ENCODE data around the gene CCDC43. TPM values are rescaled to one million over a fixed set of nuclear protein-coding genes. Genes with fewer than 3 reads are reported as not detected.

The CCDC43 gene
- total and polyA plus RNA-seq, 2 of the 13 experiments (the other 11 are each of a cell fraction or from before 2014, with no cell fraction given), result 17.5 to 94.8 TPM

DNA sequence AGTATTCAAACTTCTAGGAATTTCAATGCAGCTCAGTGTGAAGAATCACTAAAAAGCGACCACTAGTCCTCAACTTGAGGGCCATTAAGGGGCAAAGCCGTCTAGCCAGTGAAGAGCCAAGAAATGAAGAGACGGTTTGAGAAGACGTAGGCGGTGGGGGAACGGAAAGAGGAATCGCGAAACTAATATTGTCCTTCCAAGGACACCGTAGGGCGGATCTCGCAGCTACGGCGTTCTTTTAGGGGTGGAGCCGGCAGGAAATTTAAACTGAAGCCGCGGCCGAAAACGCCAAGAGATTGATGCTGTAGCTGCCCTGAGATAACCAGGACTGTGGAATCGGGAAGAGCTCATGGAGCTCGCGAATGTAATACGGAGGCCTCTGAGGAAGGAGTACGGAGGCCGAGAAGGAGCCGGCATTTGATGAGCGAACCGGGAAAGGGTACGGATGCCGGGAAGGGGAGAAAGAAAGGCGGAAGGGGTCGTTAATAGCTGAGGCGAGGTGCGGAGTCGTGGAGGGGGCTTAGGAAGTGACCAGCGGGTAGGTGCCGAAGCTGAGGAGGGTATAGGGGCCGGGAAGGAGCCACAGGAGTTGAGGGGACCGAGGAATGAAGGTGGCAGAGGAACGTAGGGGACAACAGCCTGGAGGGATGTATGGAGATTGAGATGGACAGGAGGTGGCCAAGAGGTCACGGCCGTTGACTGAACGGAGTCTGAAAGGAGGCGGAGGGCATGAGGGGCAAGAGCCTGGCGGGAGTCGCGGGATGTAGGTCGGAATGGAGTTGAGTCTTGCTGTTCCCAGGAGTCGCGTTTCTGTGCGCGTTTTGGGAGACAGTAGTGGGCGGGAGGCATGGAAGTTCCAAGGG is 19.1 kb upstream of the CCDC43 start, which contains the start of gene DBF4B (continued):
- TF ChIP-seq, protein P1, sequence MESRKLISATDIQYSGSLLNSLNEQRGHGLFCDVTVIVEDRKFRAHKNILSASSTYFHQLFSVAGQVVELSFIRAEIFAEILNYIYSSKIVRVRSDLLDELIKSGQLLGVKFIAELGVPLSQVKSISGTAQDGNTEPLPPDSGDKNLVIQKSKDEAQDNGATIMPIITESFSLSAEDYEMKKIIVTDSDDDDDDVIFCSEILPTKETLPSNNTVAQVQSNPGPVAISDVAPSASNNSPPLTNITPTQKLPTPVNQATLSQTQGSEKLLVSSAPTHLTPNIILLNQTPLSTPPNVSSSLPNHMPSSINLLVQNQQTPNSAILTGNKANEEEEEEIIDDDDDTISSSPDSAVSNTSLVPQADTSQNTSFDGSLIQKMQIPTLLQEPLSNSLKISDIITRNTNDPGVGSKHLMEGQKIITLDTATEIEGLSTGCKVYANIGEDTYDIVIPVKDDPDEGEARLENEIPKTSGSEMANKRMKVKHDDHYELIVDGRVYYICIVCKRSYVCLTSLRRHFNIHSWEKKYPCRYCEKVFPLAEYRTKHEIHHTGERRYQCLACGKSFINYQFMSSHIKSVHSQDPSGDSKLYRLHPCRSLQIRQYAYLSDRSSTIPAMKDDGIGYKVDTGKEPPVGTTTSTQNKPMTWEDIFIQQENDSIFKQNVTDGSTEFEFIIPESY (CRISPR knock-in tag; IDR thresholded peaks at IDR 0.05), result no peak; the same call in 1 of the 2 replicates
- TF ChIP-seq MEF2D (CRISPR knock-in tag; IDR thresholded peaks at IDR 0.05), result peak; percentile 74
- no peak for TF ChIP-seq AGO1 (IDR thresholded peaks at IDR 0.05; ENCODE audit: low read depth, low read length, poor library complexity, severe bottlenecking)
- peak; percentile 58 for TF ChIP-seq NR2F6 (IDR thresholded peaks at IDR 0.05)
- TF ChIP-seq NR2F6 (CRISPR knock-in tag; IDR thresholded peaks at IDR 0.05), result peak; percentile 52; the same call in 1 of the 2 replicates
- peak; percentile 68 for TF ChIP-seq ZNF883 (CRISPR knock-in tag; IDR thresholded peaks at IDR 0.05; ENCODE audit: not compliant biosample characterization)
- TF ChIP-seq MAFF (IDR thresholded peaks at IDR 0.05; ENCODE audit: low read depth, low read length), result no peak
- TF ChIP-seq SOX5 (CRISPR knock-in tag; IDR thresholded peaks at IDR 0.05; ENCODE audit: borderline replicate concordance), result no peak; the same call in 1 of the 2 replicates
- no peak for TF ChIP-seq SMAD1 (CRISPR knock-in tag; IDR thresholded peaks at IDR 0.05; ENCODE audit: borderline replicate concordance, low read depth)
- no peak for TF ChIP-seq GLI4 (CRISPR knock-in tag; IDR thresholded peaks at IDR 0.05; ENCODE audit: borderline replicate concordance)
- no peak for TF ChIP-seq ZSCAN22 (CRISPR knock-in tag; IDR thresholded peaks at IDR 0.05)
- peak; percentile 46; the same call in 1 of the 2 replicates for TF ChIP-seq ZNF598 (CRISPR knock-in tag; IDR thresholded peaks at IDR 0.05; ENCODE audit: borderline replicate concordance)
- TF ChIP-seq, protein P2, sequence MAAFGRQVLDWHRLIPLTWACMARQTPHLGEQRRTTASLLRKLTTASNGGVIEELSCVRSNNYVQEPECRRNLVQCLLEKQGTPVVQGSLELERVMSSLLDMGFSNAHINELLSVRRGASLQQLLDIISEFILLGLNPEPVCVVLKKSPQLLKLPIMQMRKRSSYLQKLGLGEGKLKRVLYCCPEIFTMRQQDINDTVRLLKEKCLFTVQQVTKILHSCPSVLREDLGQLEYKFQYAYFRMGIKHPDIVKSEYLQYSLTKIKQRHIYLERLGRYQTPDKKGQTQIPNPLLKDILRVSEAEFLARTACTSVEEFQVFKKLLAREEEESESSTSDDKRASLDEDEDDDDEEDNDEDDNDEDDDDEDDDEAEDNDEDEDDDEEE (CRISPR knock-in tag; IDR thresholded peaks at IDR 0.05), result no peak
- TF ChIP-seq, protein P3, sequence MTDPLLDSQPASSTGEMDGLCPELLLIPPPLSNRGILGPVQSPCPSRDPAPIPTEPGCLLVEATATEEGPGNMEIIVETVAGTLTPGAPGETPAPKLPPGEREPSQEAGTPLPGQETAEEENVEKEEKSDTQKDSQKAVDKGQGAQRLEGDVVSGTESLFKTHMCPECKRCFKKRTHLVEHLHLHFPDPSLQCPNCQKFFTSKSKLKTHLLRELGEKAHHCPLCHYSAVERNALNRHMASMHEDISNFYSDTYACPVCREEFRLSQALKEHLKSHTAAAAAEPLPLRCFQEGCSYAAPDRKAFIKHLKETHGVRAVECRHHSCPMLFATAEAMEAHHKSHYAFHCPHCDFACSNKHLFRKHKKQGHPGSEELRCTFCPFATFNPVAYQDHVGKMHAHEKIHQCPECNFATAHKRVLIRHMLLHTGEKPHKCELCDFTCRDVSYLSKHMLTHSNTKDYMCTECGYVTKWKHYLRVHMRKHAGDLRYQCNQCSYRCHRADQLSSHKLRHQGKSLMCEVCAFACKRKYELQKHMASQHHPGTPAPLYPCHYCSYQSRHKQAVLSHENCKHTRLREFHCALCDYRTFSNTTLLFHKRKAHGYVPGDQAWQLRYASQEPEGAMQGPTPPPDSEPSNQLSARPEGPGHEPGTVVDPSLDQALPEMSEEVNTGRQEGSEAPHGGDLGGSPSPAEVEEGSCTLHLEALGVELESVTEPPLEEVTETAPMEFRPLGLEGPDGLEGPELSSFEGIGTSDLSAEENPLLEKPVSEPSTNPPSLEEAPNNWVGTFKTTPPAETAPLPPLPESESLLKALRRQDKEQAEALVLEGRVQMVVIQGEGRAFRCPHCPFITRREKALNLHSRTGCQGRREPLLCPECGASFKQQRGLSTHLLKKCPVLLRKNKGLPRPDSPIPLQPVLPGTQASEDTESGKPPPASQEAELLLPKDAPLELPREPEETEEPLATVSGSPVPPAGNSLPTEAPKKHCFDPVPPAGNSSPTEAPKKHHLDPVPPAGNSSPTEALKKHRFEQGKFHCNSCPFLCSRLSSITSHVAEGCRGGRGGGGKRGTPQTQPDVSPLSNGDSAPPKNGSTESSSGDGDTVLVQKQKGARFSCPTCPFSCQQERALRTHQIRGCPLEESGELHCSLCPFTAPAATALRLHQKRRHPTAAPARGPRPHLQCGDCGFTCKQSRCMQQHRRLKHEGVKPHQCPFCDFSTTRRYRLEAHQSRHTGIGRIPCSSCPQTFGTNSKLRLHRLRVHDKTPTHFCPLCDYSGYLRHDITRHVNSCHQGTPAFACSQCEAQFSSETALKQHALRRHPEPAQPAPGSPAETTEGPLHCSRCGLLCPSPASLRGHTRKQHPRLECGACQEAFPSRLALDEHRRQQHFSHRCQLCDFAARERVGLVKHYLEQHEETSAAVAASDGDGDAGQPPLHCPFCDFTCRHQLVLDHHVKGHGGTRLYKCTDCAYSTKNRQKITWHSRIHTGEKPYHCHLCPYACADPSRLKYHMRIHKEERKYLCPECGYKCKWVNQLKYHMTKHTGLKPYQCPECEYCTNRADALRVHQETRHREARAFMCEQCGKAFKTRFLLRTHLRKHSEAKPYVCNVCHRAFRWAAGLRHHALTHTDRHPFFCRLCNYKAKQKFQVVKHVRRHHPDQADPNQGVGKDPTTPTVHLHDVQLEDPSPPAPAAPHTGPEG (CRISPR knock-in tag; IDR thresholded peaks at IDR 0.05), result no peak; the same call in 1 of the 2 replicates
- no peak for TF ChIP-seq HNF4G (IDR thresholded peaks at IDR 0.05; ENCODE audit: borderline replicate concordance, low read depth, low read length)
- no peak for TF ChIP-seq HNF4G (CRISPR knock-in tag; IDR thresholded peaks at IDR 0.05; ENCODE audit: borderline replicate concordance, low read depth)
- TF ChIP-seq STAG1 (CRISPR knock-in tag; IDR thresholded peaks at IDR 0.05), result no peak
- no peak for TF ChIP-seq ZFAT (CRISPR knock-in tag; conservative IDR thresholded peaks at IDR 0.05)
- no peak; the same call in 1 of the 2 replicates for TF ChIP-seq RBFOX2 (IDR thresholded peaks at IDR 0.05; ENCODE audit: low read depth, low read length)
- peak; percentile 29 for TF ChIP-seq TEAD3 (CRISPR knock-in tag; optimal IDR thresholded peaks at IDR 0.05; ENCODE audit: borderline replicate concordance)
- no peak for TF ChIP-seq ZNF260 (CRISPR knock-in tag; IDR thresholded peaks at IDR 0.05; ENCODE audit: borderline replicate concordance, low read depth)
